ENCODE measurements around the gene DNAH8.
"Not testable (repeated sequence)": the region's sequence is repeated elsewhere in the genome, so short reads cannot be mapped to it uniquely, and the experiment has no call there.

DNAH8 gene

DNA sequence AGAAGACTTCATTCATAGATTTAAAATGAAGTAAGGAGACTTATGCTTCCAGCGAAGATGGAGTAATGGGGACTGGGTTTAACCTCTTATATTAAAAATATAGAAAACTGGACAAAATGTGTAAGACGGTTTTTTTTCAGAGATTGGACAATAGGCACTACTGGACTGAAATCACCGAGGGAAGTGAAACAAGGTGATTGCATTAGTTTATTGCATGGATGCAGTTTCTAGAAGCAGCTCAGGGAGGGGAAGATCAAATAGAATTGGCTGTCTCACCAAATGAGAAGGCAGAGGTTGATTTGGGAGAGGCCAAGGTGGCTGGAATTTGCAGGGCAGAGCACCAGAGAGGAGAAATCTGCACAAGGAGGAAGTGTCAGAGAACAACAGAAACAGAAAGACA is 162.6 kb downstream of the DNAH8 start:
- Histone ChIP-seq H3K27me3 (ENCODE audit: control insufficient read depth, insufficient read depth, low read length) (no peaks in the 10 kb centered on the region), H3K27ac (ENCODE audit: low read length) (no peak overlapping the region), H3K4me1 (ENCODE audit: control insufficient read depth, low read depth, low read length) (no peaks in the 10 kb centered on the region), H3K4me3 (ENCODE audit: low read length) (no peak overlapping the region), H3K36me3 (ENCODE audit: control insufficient read depth, low read depth, low read length) (no peaks in the 10 kb centered on the region), H3K9me3 (ENCODE audit: control insufficient read depth, low read depth, low read length) (no peaks in the 10 kb centered on the region), H3K9ac (ENCODE audit: low read length) (no peak overlapping the region)

DNA sequence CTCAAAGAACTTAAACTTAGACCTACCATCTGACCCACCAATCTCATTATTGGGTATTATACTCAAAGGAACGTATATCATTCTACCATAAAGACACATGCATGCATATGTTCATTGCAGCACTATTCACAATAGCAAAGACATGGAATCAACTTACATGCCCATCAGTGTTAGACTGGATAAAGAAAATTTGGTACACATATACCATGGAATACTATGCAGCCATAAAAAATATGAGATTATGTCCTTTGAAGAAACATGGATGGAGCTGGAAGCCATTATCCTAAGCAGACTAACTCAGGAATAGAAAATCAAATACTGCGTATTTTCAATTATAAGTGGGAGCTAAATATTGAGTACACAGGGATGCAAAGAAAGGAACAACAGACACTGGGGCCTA is 167.0 kb downstream of the DNAH8 start:
- H3K27me3 ChIP-seq (ENCODE audit: control insufficient read depth, insufficient read depth, low read length) = no peaks in the 10 kb centered on the region
- H3K9me3 ChIP-seq (ENCODE audit: control insufficient read depth, low read depth, low read length) = no peaks in the 10 kb centered on the region
- no peaks in the 10 kb centered on the region for H3K36me3 ChIP-seq (ENCODE audit: control insufficient read depth, low read depth, low read length)

GRCh38 chr6:38897507-38897906 is 182.4 kb downstream of the DNAH8 start:
- Histone ChIP-seq H3K36me3 (ENCODE audit: control insufficient read depth, low read depth, low read length) (no peaks in the 10 kb centered on the region), H3K27me3 (ENCODE audit: control insufficient read depth, insufficient read depth, low read length) (no peaks in the 10 kb centered on the region), H3K9ac (ENCODE audit: low read length) (no peak overlapping the region), H3K27ac (ENCODE audit: low read length) (no peak overlapping the region), H3K4me1 (ENCODE audit: control insufficient read depth, low read depth, low read length) (peaks cover 8% of the 10 kb centered on the region), H3K4me3 (ENCODE audit: low read length) (no peak overlapping the region), H3K9me3 (ENCODE audit: control insufficient read depth, low read depth, low read length) (no peaks in the 10 kb centered on the region)

More for the DNA sequence above, 167.0 kb downstream of the DNAH8 start:
- H3K9ac ChIP-seq (ENCODE audit: low read length) = no peak overlapping the region
- no peaks in the 10 kb centered on the region for H3K4me1 ChIP-seq (ENCODE audit: control insufficient read depth, low read depth, low read length)
- H3K4me3 ChIP-seq (ENCODE audit: low read length) = no peak overlapping the region
- no peak overlapping the region for H3K27ac ChIP-seq (ENCODE audit: low read length)

DNA sequence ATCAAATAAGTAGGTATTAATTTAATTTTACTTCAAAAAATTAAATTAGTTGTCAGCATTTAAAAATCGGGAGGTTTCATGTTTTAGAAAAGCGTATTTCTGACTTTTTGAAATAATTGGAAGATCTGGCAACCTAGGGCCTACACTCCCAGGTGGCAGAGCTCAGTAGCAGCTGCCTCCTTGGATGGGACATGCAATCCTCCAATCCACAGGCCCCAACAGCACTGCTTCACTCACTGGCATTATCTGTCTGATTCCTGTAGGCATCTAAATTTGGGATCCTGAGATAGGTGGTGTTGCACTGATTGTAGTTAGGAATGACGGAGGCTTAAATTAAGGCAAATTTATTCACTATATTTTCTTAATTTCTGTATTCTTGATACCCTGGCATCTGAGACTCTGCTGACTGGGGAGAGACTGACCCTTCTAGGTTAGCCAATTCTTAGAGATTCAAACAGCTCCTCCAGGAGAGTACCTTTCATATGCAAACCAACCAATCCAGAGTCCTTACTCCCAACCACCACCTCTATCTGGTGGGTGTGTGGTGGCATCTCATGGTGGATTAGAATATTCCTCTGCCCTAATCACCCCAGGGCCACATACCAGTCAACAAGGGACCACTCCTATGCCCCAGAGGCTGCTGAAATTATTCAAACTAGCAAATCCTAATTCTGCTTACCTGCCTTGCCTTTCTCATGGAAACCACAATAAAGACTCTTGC is 186.9 kb downstream of the DNAH8 start:
- Histone ChIP-seq H3K36me3 (ENCODE audit: control insufficient read depth, low read depth, low read length) (no peaks in the 10 kb centered on the region), H3K27me3 (ENCODE audit: control insufficient read depth, insufficient read depth, low read length) (no peaks in the 10 kb centered on the region), H3K9me3 (ENCODE audit: control insufficient read depth, low read depth, low read length) (no peaks in the 10 kb centered on the region), H3K4me1 (ENCODE audit: control insufficient read depth, low read depth, low read length) (peaks cover 9% of the 10 kb centered on the region), H3K4me3 (ENCODE audit: low read length) (no peak overlapping the region), H3K27ac (ENCODE audit: low read length) (no peak overlapping the region), H3K9ac (ENCODE audit: low read length) (no peak overlapping the region)

GRCh38 chr6:38906582-38906981 is 191.5 kb downstream of the DNAH8 start:
- H3K36me3 ChIP-seq (ENCODE audit: control insufficient read depth, low read depth, low read length) = no peaks in the 10 kb centered on the region
- no peaks in the 10 kb centered on the region for H3K27me3 ChIP-seq (ENCODE audit: control insufficient read depth, insufficient read depth, low read length)
- H3K4me1 ChIP-seq (ENCODE audit: control insufficient read depth, low read depth, low read length) = peaks cover 9% of the 10 kb centered on the region
- H3K9ac ChIP-seq (ENCODE audit: low read length) = no peak overlapping the region
- no peaks in the 10 kb centered on the region for H3K9me3 ChIP-seq (ENCODE audit: control insufficient read depth, low read depth, low read length)
- no peak overlapping the region for H3K4me3 ChIP-seq (ENCODE audit: low read length)
- H3K27ac ChIP-seq (ENCODE audit: low read length) = no peak overlapping the region

DNA sequence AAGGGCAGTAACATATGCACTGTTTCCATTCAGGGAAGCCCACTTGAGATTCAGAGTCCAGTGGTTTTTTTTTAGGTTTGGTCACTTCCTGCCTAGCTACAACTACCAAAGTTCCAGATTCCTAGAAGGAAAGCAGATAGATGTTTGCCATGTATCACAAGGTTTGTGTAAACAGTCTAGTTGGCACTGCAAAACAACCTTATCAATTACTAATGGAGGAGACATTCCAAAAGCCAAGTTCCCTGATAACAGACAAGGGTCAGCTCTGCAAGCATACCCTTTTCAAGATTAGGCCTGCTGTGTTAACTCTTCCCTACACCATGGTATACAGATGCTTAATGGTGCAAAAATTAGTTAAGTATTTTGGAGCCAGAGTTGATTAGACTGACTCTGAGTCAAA is 192.2 kb downstream of the DNAH8 start:
- Histone ChIP-seq H3K4me3 (ENCODE audit: low read length) (no peak overlapping the region), H3K27me3 (ENCODE audit: control insufficient read depth, insufficient read depth, low read length) (no peaks in the 10 kb centered on the region), H3K36me3 (ENCODE audit: control insufficient read depth, low read depth, low read length) (no peaks in the 10 kb centered on the region), H3K9ac (ENCODE audit: low read length) (no peak overlapping the region), H3K9me3 (ENCODE audit: control insufficient read depth, low read depth, low read length) (no peaks in the 10 kb centered on the region), H3K4me1 (ENCODE audit: control insufficient read depth, low read depth, low read length) (peaks cover 3% of the 10 kb centered on the region), H3K27ac (ENCODE audit: low read length) (no peak overlapping the region)

GRCh38 chr6:38909015-38909730 is 194.1 kb downstream of the DNAH8 start:
- Histone ChIP-seq H3K27ac (ENCODE audit: low read length) (no peak overlapping the region), H3K4me3 (ENCODE audit: low read length) (no peak overlapping the region), H3K9ac (ENCODE audit: low read length) (no peak overlapping the region), H3K4me1 (ENCODE audit: control insufficient read depth, low read depth, low read length) (no peaks in the 10 kb centered on the region), H3K9me3 (ENCODE audit: control insufficient read depth, low read depth, low read length) (no peaks in the 10 kb centered on the region), H3K27me3 (ENCODE audit: control insufficient read depth, insufficient read depth, low read length) (no peaks in the 10 kb centered on the region), H3K36me3 (ENCODE audit: control insufficient read depth, low read depth, low read length) (no peaks in the 10 kb centered on the region)

- Histone ChIP-seq H3K4me3 (ENCODE audit: low read length) (no peak overlapping the region), H3K27ac (ENCODE audit: low read length) (no peak overlapping the region), H3K9me3 (ENCODE audit: control insufficient read depth, low read depth, low read length) (no peaks in the 10 kb centered on the region), H3K27me3 (ENCODE audit: control insufficient read depth, insufficient read depth, low read length) (no peaks in the 10 kb centered on the region), H3K4me1 (ENCODE audit: control insufficient read depth, low read depth, low read length) (no peaks in the 10 kb centered on the region), H3K9ac (ENCODE audit: low read length) (no peak overlapping the region), H3K36me3 (ENCODE audit: control insufficient read depth, low read depth, low read length) (no peaks in the 10 kb centered on the region)
Observed at GRCh38 chr6:38910207-38910606, 195.1 kb downstream of the DNAH8 start.

GRCh38 chr6:38912378-38912777 is 197.3 kb downstream of the DNAH8 start:
- Histone ChIP-seq H3K27me3 (ENCODE audit: control insufficient read depth, insufficient read depth, low read length) (no peaks in the 10 kb centered on the region), H3K27ac (ENCODE audit: low read length) (no peak overlapping the region), H3K9me3 (ENCODE audit: control insufficient read depth, low read depth, low read length) (no peaks in the 10 kb centered on the region), H3K4me1 (ENCODE audit: control insufficient read depth, low read depth, low read length) (no peaks in the 10 kb centered on the region), H3K36me3 (ENCODE audit: control insufficient read depth, low read depth, low read length) (no peaks in the 10 kb centered on the region), H3K4me3 (ENCODE audit: low read length) (no peak overlapping the region), H3K9ac (ENCODE audit: low read length) (no peak overlapping the region)

GRCh38 chr6:38915205-38915925 is 200.3 kb downstream of the DNAH8 start:
- Histone ChIP-seq H3K9me3 (ENCODE audit: control insufficient read depth, low read depth, low read length) (no peaks in the 10 kb centered on the region), H3K27ac (ENCODE audit: low read length) (no peak overlapping the region), H3K4me1 (ENCODE audit: control insufficient read depth, low read depth, low read length) (no peaks in the 10 kb centered on the region), H3K27me3 (ENCODE audit: control insufficient read depth, insufficient read depth, low read length) (no peaks in the 10 kb centered on the region), H3K9ac (ENCODE audit: low read length) (no peak overlapping the region), H3K36me3 (ENCODE audit: control insufficient read depth, low read depth, low read length) (no peaks in the 10 kb centered on the region), H3K4me3 (ENCODE audit: low read length) (no peak overlapping the region)

DNA sequence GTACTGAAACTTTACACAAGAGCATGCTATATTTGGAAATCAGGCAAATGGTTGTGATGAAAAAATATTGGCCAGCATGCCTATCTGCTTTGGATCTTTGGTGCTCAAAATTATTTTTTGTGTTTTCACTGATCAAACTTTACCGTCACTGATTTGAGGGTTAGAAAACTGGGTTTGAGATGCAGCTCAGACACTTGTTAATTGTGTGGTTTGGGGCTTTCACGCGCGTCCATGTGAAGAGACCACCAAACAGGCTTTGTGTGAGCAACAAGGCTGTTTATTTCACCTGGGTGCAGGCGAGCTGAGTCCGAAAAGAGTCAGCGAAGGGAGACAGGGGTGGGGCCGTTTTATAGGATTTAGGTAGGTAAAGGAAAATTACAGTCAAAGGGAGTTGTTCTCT is 206.4 kb downstream of the DNAH8 start:
- H3K27me3 ChIP-seq (ENCODE audit: control insufficient read depth, insufficient read depth, low read length); H3K9me3 ChIP-seq (ENCODE audit: control insufficient read depth, low read depth, low read length); H3K36me3 ChIP-seq (ENCODE audit: control insufficient read depth, low read depth, low read length): not testable (repeated sequence)

More for the DNA sequence above, 206.4 kb downstream of the DNAH8 start:
- not testable (repeated sequence) for H3K9ac ChIP-seq (ENCODE audit: low read length); H3K4me3 ChIP-seq (ENCODE audit: low read length); H3K4me1 ChIP-seq (ENCODE audit: control insufficient read depth, low read depth, low read length); H3K27ac ChIP-seq (ENCODE audit: low read length)
